NCI-H345 treated with DMSO at 0.1 percent for 48 hours (cell line): ENCODE data around the gene AZU1.

Experiments used
- DNase-seq: peaks from one replicate; lab custom pipeline; 2025; ENCODE audit not compliant: unreplicated experiment; lab: John Stamatoyannopoulos, UW

Gene AZU1

GRCh38 chr19:797528-798414 is 29.9 kb upstream of the AZU1 start:
- DNase-seq: peak; percentile 72

DNA sequence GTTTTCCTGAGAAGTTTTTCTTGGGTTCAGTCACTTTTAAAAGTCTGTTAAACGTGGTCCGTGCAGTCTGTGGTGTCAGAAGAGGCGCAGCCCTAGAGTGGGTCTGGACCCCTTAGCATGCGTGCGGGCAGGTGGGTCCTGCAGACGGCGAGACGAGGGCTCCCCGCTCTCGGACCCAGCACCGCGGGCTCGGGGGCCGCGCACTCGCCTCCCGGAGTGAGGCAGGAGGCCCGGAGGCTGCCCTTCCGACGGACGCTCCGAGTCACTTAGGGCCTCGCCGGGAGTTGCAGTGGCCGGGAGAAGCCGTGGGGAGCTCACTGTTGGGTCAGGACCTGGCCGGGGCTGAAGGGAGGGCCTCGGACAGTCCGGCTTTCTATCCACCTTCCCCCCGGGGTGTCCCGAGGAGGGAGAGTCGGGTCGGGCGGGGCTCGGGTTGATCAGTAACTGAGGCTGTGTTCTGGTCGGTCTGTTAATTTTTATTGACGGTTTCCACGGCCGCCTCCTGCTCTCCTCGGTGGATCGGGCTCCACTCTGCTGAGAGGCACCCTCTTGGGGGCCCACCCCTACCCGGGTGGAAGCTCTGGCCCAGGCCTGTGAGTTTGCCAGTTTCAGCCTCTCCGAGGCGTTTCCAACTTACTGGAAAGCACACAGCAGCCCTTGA is 29.1 kb upstream of the AZU1 start:
- DNase-seq: no peak

- no peak for DNase-seq
Observed at GRCh38 chr19:799076-799881, 28.4 kb upstream of the AZU1 start.

DNA sequence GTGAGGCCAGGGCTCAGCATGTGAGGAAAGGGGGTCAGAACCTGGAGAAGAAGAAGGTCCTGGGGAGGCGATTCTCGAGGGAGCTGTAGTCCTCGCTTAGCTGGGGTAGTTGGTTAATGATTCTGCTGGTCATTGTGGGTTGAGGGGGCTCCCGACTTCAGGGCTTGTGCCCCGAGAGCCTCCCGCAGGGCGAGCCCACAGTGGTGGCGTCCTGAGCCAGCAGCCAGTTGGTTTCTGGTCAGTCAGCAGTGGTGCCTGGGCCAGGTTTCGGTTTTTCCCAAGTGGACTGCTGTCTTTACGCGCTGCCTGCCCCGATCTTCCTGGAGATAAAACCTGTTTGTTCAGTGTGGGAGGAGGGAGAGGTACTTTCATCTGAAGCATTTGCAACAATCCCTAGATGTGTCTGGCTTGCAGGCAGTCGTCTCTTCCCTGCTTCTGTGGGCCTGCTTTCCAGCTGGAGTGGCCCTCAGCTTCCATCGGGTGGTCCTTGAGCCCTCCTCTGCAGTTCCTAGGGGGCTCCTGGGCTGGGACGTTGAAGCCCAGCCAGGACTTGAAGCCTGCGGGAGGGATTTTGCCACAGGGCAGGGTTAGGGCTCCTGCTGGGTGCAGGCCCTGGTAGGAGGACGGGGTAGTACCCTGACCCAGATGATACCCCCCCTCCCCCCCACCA is 27.1 kb upstream of the AZU1 start:
- DNase-seq: no peak

DNA sequence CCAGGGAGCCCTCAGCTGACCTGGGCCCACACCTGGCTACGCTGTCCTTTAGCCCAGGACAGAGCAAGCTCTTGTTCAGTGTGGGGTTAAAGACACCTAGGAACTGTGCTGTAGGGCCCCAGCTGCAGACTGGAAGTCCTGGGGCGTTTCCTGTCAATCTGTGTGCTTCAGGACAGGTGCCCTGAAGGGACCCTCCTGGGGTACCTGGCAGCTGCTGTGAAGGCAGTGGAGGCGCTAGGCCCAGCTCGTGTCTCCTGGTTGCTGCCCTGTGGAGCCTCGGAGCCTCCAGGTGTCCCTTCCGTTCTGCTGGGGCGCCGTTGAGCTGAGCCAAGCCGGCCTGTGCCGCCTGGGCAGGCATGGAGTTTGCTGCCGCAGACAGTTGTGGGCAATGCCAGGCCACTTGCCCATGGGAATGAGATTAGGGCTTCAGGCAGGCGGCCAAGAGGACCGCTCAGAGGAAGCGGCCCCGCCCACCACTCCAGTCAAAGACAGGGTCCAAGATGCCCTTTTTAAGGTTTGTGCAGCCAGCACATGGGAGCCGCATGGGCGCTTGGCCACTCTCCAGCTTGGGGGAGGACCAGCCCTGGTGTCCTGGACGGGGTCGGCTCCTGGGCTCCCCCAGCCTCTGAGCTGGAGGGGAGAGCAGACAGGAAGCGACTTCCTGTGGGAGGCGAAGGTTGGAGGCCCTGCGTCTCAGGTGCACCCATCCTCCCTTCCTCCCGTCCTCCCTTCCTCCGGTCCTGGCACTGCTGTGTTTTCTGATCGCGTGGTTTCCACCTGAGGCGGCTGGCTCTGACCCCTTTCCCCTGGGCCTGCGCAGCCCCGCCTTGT is 26.4 kb upstream of the AZU1 start:
- no peak for DNase-seq

- no peak for DNase-seq
Observed at GRCh38 chr19:801861-802497, 25.7 kb upstream of the AZU1 start.

DNA sequence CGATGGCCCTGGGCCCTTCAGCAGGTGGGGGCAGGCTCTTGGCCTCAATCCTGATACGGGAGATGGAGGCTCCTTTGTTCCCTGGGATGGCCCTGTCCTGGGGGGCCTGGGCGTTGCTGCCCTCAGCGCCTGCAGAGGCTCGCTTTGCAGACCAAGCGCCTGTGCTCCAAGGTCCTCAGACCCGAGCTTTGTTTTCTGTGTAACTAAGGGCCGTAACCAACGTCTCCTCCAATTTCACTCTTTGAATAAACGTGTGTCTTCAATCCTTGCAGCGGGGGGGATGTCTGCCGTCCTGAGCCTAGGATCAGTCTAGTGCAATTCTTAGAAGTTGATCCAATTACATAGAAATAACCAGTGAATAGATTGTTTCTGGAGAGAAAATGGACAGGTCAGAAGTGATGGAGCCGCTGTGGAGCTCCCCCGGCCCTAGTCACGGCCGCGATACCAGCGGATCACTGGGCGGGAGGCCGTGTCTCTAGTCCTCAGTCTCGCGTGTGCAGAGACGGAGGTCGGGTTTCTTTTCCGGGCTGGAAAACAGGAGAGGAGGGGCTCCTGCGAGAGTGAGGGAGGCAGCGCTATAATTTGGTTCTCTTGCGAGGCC is 25.0 kb upstream of the AZU1 start:
- no peak for DNase-seq

GRCh38 chr19:803099-803561 is 24.5 kb upstream of the AZU1 start:
- DNase-seq: no peak

DNA sequence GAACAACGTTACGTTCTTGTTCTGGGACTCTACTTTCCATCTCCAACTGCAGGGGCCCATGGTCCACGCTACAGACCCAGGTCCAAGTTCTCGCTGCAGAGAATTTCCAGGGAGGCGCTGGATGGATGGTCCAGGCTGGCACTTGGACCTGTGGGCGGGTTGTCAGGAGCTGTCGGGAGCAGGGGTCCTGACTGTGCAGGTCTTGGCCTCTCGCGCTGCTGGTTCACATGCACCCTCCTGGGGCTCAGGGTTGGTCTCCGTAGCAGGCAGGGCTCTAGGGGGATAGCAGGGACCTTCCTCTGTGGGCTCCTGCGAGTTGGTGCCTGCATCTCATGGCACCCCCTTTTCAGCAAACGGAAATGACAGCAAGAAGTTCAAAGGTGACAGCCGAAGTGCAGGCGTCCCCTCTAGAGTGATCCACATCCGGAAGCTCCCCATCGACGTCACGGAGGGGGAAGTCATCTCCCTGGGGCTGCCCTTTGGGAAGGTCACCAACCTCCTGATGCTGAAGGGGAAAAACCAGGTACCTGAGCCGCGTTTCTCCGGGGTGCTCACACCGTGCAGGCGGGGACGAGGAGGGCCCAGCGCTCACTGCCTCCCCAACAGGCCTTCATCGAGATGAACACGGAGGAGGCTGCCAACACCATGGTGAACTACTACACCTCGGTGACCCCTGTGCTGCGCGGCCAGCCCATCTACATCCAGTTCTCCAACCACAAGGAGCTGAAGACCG is 23.8 kb upstream of the AZU1 start:
- no peak for DNase-seq

- no peak for DNase-seq
Observed at GRCh38 chr19:804419-805165, 23.0 kb upstream of the AZU1 start.

DNA sequence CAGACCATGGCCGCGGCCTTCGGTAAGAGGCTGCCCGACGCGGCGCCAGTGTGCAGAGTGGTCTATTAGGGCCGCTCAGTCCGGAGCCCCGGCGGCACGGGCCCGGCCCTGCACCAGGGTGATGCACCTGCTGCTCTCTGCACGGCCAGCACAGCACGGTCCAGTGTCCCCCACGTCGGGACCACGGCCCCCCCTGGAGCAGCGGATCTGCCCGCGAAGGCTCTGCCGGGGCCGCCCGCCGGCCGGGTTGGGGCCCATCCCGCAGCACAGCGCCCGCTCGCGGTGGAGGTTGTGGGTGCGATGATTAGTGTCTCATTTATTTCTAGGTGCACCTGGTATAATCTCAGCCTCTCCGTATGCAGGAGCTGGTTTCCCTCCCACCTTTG is 22.5 kb upstream of the AZU1 start:
- DNase-seq: no peak

DNA sequence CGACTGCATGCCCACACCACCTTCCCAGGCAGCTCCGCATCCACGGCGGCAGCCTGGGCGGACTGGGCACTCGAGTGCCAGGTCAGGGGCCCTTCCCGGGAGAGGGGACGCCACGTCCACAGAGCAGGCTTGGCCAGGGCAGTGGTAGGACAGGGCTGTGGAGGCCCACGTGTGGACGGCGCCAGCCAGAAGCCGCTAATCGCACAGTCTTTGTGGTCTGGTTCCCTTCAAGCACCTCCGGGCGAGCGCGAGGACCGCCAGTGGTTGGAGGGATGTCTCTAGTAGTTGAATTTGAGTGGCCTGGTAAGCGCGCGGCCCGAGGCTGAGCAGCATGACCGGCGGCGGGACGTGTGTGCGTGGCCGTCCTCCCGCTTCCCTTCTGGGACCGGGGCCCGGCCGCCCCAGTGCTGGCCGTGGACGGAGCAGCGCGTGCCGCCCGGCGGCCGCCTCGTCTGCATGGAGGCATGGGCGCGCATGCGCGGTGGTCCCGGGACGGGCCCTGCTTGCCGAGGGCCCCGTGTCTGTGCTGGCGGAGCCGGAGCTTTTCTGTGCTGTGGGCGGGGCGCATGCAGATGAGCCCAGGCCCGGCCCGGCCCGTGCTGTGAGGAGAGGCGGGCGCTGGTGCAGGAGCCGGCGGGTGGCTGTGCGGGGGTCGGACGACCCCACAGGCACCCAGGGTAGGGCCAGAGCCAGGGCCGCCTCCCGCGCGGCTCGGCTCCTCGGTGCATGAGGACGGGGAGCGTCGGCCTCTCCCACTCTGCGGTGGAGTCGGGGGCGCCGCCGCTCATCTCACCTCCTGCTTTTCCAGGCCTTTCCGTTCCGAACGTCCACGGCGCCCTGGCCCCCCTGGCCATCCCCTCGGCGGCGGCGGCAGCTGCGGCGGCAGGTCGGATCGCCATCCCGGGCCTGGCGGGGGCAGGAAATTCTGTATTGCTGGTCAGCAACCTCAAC is 21.8 kb upstream of the AZU1 start:
- DNase-seq: no peak

- no peak for DNase-seq
Observed at GRCh38 chr19:806815-807421, 20.7 kb upstream of the AZU1 start.

DNA sequence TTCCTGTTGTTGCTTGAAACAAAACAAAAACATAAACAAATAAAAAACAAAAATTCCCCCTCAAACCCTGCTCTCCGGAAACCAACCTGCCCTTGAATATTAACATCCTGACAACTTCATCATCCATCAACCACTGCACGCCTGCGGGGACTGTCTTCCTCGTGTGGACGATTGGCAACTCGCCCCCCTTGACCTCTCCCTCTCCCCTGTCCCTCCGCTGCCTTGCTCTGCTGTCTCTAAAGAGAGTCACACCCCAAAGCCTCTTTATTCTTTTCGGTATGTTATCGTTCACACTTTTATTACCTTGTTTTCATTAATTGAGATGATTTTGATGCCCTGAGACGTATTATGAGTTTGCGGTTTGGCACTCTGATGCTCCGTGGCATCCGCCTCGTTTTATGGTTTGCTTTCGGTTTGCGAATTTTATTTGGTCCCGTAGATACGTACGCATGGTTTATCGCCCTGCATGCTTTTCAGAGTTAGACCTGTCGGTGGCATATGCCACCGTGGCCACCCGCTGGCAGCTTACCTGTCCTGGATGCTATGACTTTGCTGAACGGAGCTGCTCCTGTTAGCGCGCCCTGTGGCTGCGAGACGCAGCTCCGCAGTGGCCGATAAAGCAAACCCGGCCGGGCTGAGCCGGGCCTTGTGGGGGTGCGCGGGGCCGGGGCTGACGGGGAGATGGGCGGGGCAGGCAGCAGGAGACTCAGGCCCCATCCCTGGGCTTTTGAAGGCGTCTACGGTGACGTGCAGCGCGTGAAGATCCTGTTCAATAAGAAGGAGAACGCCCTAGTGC is 19.8 kb upstream of the AZU1 start:
- DNase-seq: no peak

GRCh38 chr19:808423-808775 is 19.2 kb upstream of the AZU1 start:
- no peak for DNase-seq
